Measurements from ENCODE around the gene PLEKHA7.
"Not testable (repeated sequence)": the region's sequence is repeated elsewhere in the genome, so short reads cannot be mapped to it uniquely, and the experiment has no call there.

Gene PLEKHA7

GRCh38 chr11:16963316-16963876, 50.8 kb downstream of the PLEKHA7 start:
- Histone ChIP-seq H3K27ac (replicated peaks) (no peak overlapping the region), H3K4me3 (replicated peaks; ENCODE audit: insufficient read depth, low read length) (no peak overlapping the region), H3K27me3 (ENCODE audit: insufficient read depth, poor library complexity, severe bottlenecking) (peaks cover 3% of the 10 kb centered on the region)
- no peak for DNase-seq (ENCODE audit: low read depth in 1 of 2, low spot score in 1 of 2)
- TF ChIP-seq SPI1 (IDR thresholded peaks at IDR 0.05; ENCODE audit: borderline replicate concordance, low read depth) = no peak
- no peak for TF ChIP-seq REST (IDR thresholded peaks at IDR 0.05; ENCODE audit: insufficient replicate concordance, low read depth)

GRCh38 chr11:16962589-16962988, 51.6 kb downstream of the PLEKHA7 start:
- DNase-seq (ENCODE audit: low read depth in 1 of 2, low spot score in 1 of 2); H3K27ac ChIP-seq (replicated peaks); H3K27me3 ChIP-seq (ENCODE audit: insufficient read depth, poor library complexity, severe bottlenecking); H3K4me3 ChIP-seq (replicated peaks; ENCODE audit: insufficient read depth, low read length): not testable (repeated sequence)

- no peak for DNase-seq (ENCODE audit: low read depth in 1 of 2, low spot score in 1 of 2)
- no peak for TF ChIP-seq POLR2AphosphoS5 (IDR thresholded peaks at IDR 0.05; ENCODE audit: low read depth)
- TF ChIP-seq SPI1 (IDR thresholded peaks at IDR 0.05; ENCODE audit: borderline replicate concordance, low read depth) = no peak
- no peak for TF ChIP-seq CTCF (IDR thresholded peaks at IDR 0.05; ENCODE audit: insufficient read depth, low read length)
- TF ChIP-seq REST (IDR thresholded peaks at IDR 0.05; ENCODE audit: insufficient replicate concordance, low read depth) = no peak
- no peak overlapping the region for H3K4me3 ChIP-seq (replicated peaks; ENCODE audit: insufficient read depth, low read length)
- peaks cover 6% of the 10 kb centered on the region for H3K27me3 ChIP-seq (ENCODE audit: insufficient read depth, poor library complexity, severe bottlenecking)
- no peak overlapping the region for H3K27ac ChIP-seq (replicated peaks)
Measured at GRCh38 chr11:16962146-16962545, 52.1 kb downstream of the PLEKHA7 start.

- Histone ChIP-seq H3K4me3 (replicated peaks; ENCODE audit: insufficient read depth, low read length) (no peak overlapping the region), H3K27me3 (ENCODE audit: insufficient read depth, poor library complexity, severe bottlenecking) (peaks cover 6% of the 10 kb centered on the region), H3K27ac (replicated peaks) (no peak overlapping the region)
- TF ChIP-seq GABPA (IDR thresholded peaks at IDR 0.05; ENCODE audit: low read depth) (no peak), REST (IDR thresholded peaks at IDR 0.05; ENCODE audit: insufficient replicate concordance, low read depth) (no peak), CTCF (IDR thresholded peaks at IDR 0.05; ENCODE audit: insufficient read depth, low read length) (no peak)
- DNase-seq (ENCODE audit: low read depth in 1 of 2, low spot score in 1 of 2) = no peak
Measured at GRCh38 chr11:16960250-16960649, 54.0 kb downstream of the PLEKHA7 start.
